Tibial nerve (tissue), 4 donors: ENCODE data around the gene PIAS2. TPM values are rescaled to one million over a fixed set of nuclear protein-coding genes. Genes with fewer than 3 reads are reported as not detected.

Experiments
- DNase-seq, 2 donors: peaks; one replicate each; pipeline ENCODE4 v3.0.0-alpha.2; 2019; ENCODE audit warnings: low spot score in 2 of 2
- H3K27ac ChIP-seq, 4 donors: fragments of 200-600 bp; sonication (generic) in 3 of 4; one replicate each; pipeline ENCODE4 v1.5.1; 2017 to 2019; ENCODE audit warnings: mild to moderate bottlenecking in 1 of 4
- H3K27me3 ChIP-seq, 2 donors: fragments of 200-600 bp; sonication (generic) in 1 of 2; one replicate each; pipeline versions ENCODE4 v1.5.1 to v1.6.0; 2017 to 2019
- H3K36me3 ChIP-seq, 3 donors: fragments of 200-600 bp; sonication (generic); one replicate each; pipeline ENCODE4 v1.5.1; 2018 to 2019
- H3K4me1 ChIP-seq, 4 donors: fragments of 200-600 bp; sonication (generic) in 3 of 4; one replicate each; pipeline ENCODE4 v1.5.1; 2017 to 2019
- H3K4me3 ChIP-seq, 4 donors: fragments of 200-600 bp; sonication (generic) in 3 of 4; one replicate each; pipeline ENCODE4 v1.5.1; 2017 to 2019; ENCODE audit warnings: mild to moderate bottlenecking in 1 of 4, moderate library complexity in 1 of 4
- H3K9me3 ChIP-seq, 4 donors: fragments of 200-600 bp; sonication (generic) in 3 of 4; one replicate each; pipeline ENCODE4 v1.5.1; 2017 to 2019
- CTCF ChIP-seq, 5 experiments: fragments of 200-600 bp in 3 of 5; fragments of 450-650 bp in 2 of 5; sonication (generic) in 3 of 5; IDR thresholded peaks; one replicate each; pipeline ENCODE4 v1.5.1; 2016 to 2019; ENCODE audit warnings: antibody characterized with exemption in 5 of 5, mild to moderate bottlenecking in 3 of 5, moderate library complexity in 2 of 5
- EP300 ChIP-seq, 2 donors: sonication (generic); formaldehyde crosslinking; IDR thresholded peaks; one replicate each; pipeline ENCODE4 v1.6.1; 2017; ENCODE audit warnings: antibody characterized with exemption in 2 of 2, mild to moderate bottlenecking in 1 of 2
- POLR2A ChIP-seq, 2 donors: fragments of 450-650 bp; IDR thresholded peaks; one replicate each; pipeline ENCODE4 v1.6.1; 2017; ENCODE audit warnings: antibody characterized with exemption in 2 of 2, mild to moderate bottlenecking in 2 of 2, moderate library complexity in 2 of 2
- WGBS, 2 donors: methylation state at CpG; one replicate each; pipeline ENCODE4 v1.1.5; 2018; 5-methylcytosine and 5-hydroxymethylcytosine counted together
- total RNA-seq, 4 donors: library from RNA; depleted of rRNA; stranded (reverse); fragments of >200 nt; gene quantifications; one replicate each; pipeline ENCODE4 v1.1.0, GENCODE V29; 2016

PIAS2 gene
- total RNA-seq, 4 donors from 2014 or later = 18.8 to 25.3 (median 22.0) TPM

- Histone ChIP-seq H3K4me3 (no peak overlapping the region), H3K27ac (no peak overlapping the region), H3K9me3 (no peaks in the 10 kb centered on the region), H3K27me3 (no peaks in the 10 kb centered on the region), H3K36me3 (no peaks in the 10 kb centered on the region), H3K4me1 (no peaks in the 10 kb centered on the region)
- no peak for DNase-seq
- no peak for TF ChIP-seq EP300 (IDR thresholded peaks at IDR 0.05)
- TF ChIP-seq POLR2A (IDR thresholded peaks at IDR 0.05) = no peak
- no peak for TF ChIP-seq CTCF (IDR thresholded peaks at IDR 0.05)
- WGBS, 2 donors = 62 to 79% methylated on average over 5 of the region's 5 CpGs
Observed at GRCh38 chr18:46953195-46953594, 35.9 kb upstream of the PIAS2 start.

GRCh38 chr18:46950064-46950656 is 32.9 kb upstream of the PIAS2 start:
- DNase-seq = no peak
- no peaks in the 10 kb centered on the region for H3K36me3 ChIP-seq
- H3K27ac ChIP-seq = no peak overlapping the region
- H3K4me3 ChIP-seq = no peak overlapping the region
- peaks cover 0 to 12% (median 0%) of the 10 kb centered on the region in 4 donors for H3K4me1 ChIP-seq
- WGBS, 2 donors = 51 to 57% methylated on average over 5 of the region's 5 CpGs
- H3K27me3 ChIP-seq = no peaks in the 10 kb centered on the region
- TF ChIP-seq POLR2A (IDR thresholded peaks at IDR 0.05) (no peak), CTCF (IDR thresholded peaks at IDR 0.05) (peak in 1 of 5 experiments; percentile 15)
- no peaks in the 10 kb centered on the region for H3K9me3 ChIP-seq

GRCh38 chr18:46946656-46947282 is 29.5 kb upstream of the PIAS2 start:
- WGBS, 2 donors = 1% methylated on average over 32 of the region's 32 CpGs
- Histone ChIP-seq H3K36me3 (no peaks in the 10 kb centered on the region), H3K4me1 (peaks cover 0 to 12% (median 0%) of the 10 kb centered on the region in 4 donors), H3K9me3 (no peaks in the 10 kb centered on the region), H3K27ac (no peak overlapping the region), H3K27me3 (no peaks in the 10 kb centered on the region), H3K4me3 (peak overlapping the region; percentile 43 to 55 (median 52))
- TF ChIP-seq POLR2A (IDR thresholded peaks at IDR 0.05) (no peak), EP300 (IDR thresholded peaks at IDR 0.05) (peak in 1 of 2 donors; percentile 14), CTCF (IDR thresholded peaks at IDR 0.05) (no peak)
- DNase-seq = peak; percentile 39 to 60

GRCh38 chr18:46942646-46943045 is 25.3 kb upstream of the PIAS2 start:
- Histone ChIP-seq H3K36me3 (no peaks in the 10 kb centered on the region), H3K27me3 (no peaks in the 10 kb centered on the region), H3K4me1 (peaks cover 0 to 17% (median 0%) of the 10 kb centered on the region in 4 donors), H3K9me3 (no peaks in the 10 kb centered on the region), H3K4me3 (no peak overlapping the region), H3K27ac (no peak overlapping the region)
- WGBS, 2 donors = 95 to 99% methylated on average over 2 of the region's 2 CpGs
- DNase-seq = no peak
- TF ChIP-seq POLR2A (IDR thresholded peaks at IDR 0.05) (no peak), EP300 (IDR thresholded peaks at IDR 0.05) (no peak), CTCF (IDR thresholded peaks at IDR 0.05) (no peak)

- Histone ChIP-seq H3K36me3 (no peaks in the 10 kb centered on the region), H3K4me3 (no peak overlapping the region), H3K27ac (no peak overlapping the region), H3K27me3 (no peaks in the 10 kb centered on the region), H3K9me3 (no peaks in the 10 kb centered on the region), H3K4me1 (peaks cover 0 to 5% (median 0%) of the 10 kb centered on the region in 4 donors)
- TF ChIP-seq CTCF (IDR thresholded peaks at IDR 0.05) (no peak), POLR2A (IDR thresholded peaks at IDR 0.05) (no peak), EP300 (IDR thresholded peaks at IDR 0.05) (no peak)
- DNase-seq = no peak
- 43 to 53% methylated on average over 1 of the region's 1 CpG for WGBS, 2 donors
Observed at GRCh38 chr18:46939998-46940571, 22.8 kb upstream of the PIAS2 start.
